Measurements from ENCODE around the gene ATF6. TPM values are rescaled to one million over a fixed set of nuclear protein-coding genes. Genes with fewer than 3 reads are reported as not detected.

ATF6 gene
- polyA plus RNA-seq, 2 donors: 2.5 to 6.5 TPM

GRCh38 chr1:161915051-161915503 is 149.0 kb downstream of the ATF6 start:
- Histone ChIP-seq H3K27me3 (ENCODE audit: control insufficient read depth in 1 of 2, insufficient read depth in 2 of 2, low read length in 2 of 2) (no peaks in the 10 kb centered on the region), H3K27ac (ENCODE audit: low read depth in 2 of 2, low read length in 1 of 2) (no peak overlapping the region), H3K4me1 (ENCODE audit: control insufficient read depth in 2 of 2, insufficient read depth in 2 of 2, low read length in 1 of 2) (no peaks in the 10 kb centered on the region), H3K36me3 (ENCODE audit: control insufficient read depth in 2 of 2, insufficient read depth in 2 of 2, low read length in 1 of 2) (peaks cover 2 to 3% of the 10 kb centered on the region in 2 donors), H3K9me3 (ENCODE audit: control insufficient read depth in 2 of 2, insufficient read depth in 1 of 2, low read depth in 1 of 2, low read length in 1 of 2) (no peaks in the 10 kb centered on the region), H3K4me3 (ENCODE audit: low read depth in 1 of 2, low read length in 2 of 2) (no peak overlapping the region)
- 82 to 90% methylated on average over 1 of the region's 1 CpG for WGBS, 2 donors

- Histone ChIP-seq H3K27me3 (ENCODE audit: control insufficient read depth in 1 of 2, insufficient read depth in 2 of 2, low read length in 2 of 2) (no peaks in the 10 kb centered on the region), H3K27ac (ENCODE audit: low read depth in 2 of 2, low read length in 1 of 2) (no peak overlapping the region), H3K4me1 (ENCODE audit: control insufficient read depth in 2 of 2, insufficient read depth in 2 of 2, low read length in 1 of 2) (no peaks in the 10 kb centered on the region), H3K4me3 (ENCODE audit: low read depth in 1 of 2, low read length in 2 of 2) (no peak overlapping the region), H3K36me3 (ENCODE audit: control insufficient read depth in 2 of 2, insufficient read depth in 2 of 2, low read length in 1 of 2) (peaks cover 2 to 3% of the 10 kb centered on the region in 2 donors), H3K9me3 (ENCODE audit: control insufficient read depth in 2 of 2, insufficient read depth in 1 of 2, low read depth in 1 of 2, low read length in 1 of 2) (no peaks in the 10 kb centered on the region)
- 83 to 92% methylated on average over 2 of the region's 2 CpGs for whole genome bisulfite sequencing, 2 donors
Measured at GRCh38 chr1:161915978-161916377, 149.9 kb downstream of the ATF6 start.

- Histone ChIP-seq H3K4me3 (ENCODE audit: low read depth in 1 of 2, low read length in 2 of 2) (no peak overlapping the region), H3K27me3 (ENCODE audit: control insufficient read depth in 1 of 2, insufficient read depth in 2 of 2, low read length in 2 of 2) (no peaks in the 10 kb centered on the region), H3K36me3 (ENCODE audit: control insufficient read depth in 2 of 2, insufficient read depth in 2 of 2, low read length in 1 of 2) (peaks cover 2% of the 10 kb centered on the region in 2 donors), H3K4me1 (ENCODE audit: control insufficient read depth in 2 of 2, insufficient read depth in 2 of 2, low read length in 1 of 2) (no peaks in the 10 kb centered on the region), H3K9me3 (ENCODE audit: control insufficient read depth in 2 of 2, insufficient read depth in 1 of 2, low read depth in 1 of 2, low read length in 1 of 2) (no peaks in the 10 kb centered on the region), H3K27ac (ENCODE audit: low read depth in 2 of 2, low read length in 1 of 2) (no peak overlapping the region)
Measured at GRCh38 chr1:161919229-161919628, 153.1 kb downstream of the ATF6 start.

GRCh38 chr1:161921491-161921890 is 155.4 kb downstream of the ATF6 start:
- no peak overlapping the region for H3K4me3 ChIP-seq (ENCODE audit: low read depth in 1 of 2, low read length in 2 of 2)
- no peak overlapping the region for H3K27ac ChIP-seq (ENCODE audit: low read depth in 2 of 2, low read length in 1 of 2)
- H3K27me3 ChIP-seq (ENCODE audit: control insufficient read depth in 1 of 2, insufficient read depth in 2 of 2, low read length in 2 of 2): no peaks in the 10 kb centered on the region
- H3K36me3 ChIP-seq (ENCODE audit: control insufficient read depth in 2 of 2, insufficient read depth in 2 of 2, low read length in 1 of 2): no peaks in the 10 kb centered on the region
- WGBS, 2 donors: 100% methylated on average over 1 of the region's 1 CpG
- H3K4me1 ChIP-seq (ENCODE audit: control insufficient read depth in 2 of 2, insufficient read depth in 2 of 2, low read length in 1 of 2): no peaks in the 10 kb centered on the region
- H3K9me3 ChIP-seq (ENCODE audit: control insufficient read depth in 2 of 2, insufficient read depth in 1 of 2, low read depth in 1 of 2, low read length in 1 of 2): no peaks in the 10 kb centered on the region

- Histone ChIP-seq H3K27me3 (ENCODE audit: control insufficient read depth in 1 of 2, insufficient read depth in 2 of 2, low read length in 2 of 2) (no peaks in the 10 kb centered on the region), H3K9me3 (ENCODE audit: control insufficient read depth in 2 of 2, insufficient read depth in 1 of 2, low read depth in 1 of 2, low read length in 1 of 2) (no peaks in the 10 kb centered on the region), H3K4me3 (ENCODE audit: low read depth in 1 of 2, low read length in 2 of 2) (no peak overlapping the region), H3K4me1 (ENCODE audit: control insufficient read depth in 2 of 2, insufficient read depth in 2 of 2, low read length in 1 of 2) (no peaks in the 10 kb centered on the region), H3K27ac (ENCODE audit: low read depth in 2 of 2, low read length in 1 of 2) (no peak overlapping the region), H3K36me3 (ENCODE audit: control insufficient read depth in 2 of 2, insufficient read depth in 2 of 2, low read length in 1 of 2) (no peaks in the 10 kb centered on the region)
- WGBS, 2 donors: 48 to 73% methylated on average over 1 of the region's 1 CpG
Measured at GRCh38 chr1:161921990-161922389, 155.9 kb downstream of the ATF6 start.

GRCh38 chr1:161928056-161928455 is 161.9 kb downstream of the ATF6 start:
- no peaks in the 10 kb centered on the region for H3K27me3 ChIP-seq (ENCODE audit: control insufficient read depth in 1 of 2, insufficient read depth in 2 of 2, low read length in 2 of 2)
- no peaks in the 10 kb centered on the region for H3K4me1 ChIP-seq (ENCODE audit: control insufficient read depth in 2 of 2, insufficient read depth in 2 of 2, low read length in 1 of 2)
- WGBS, 2 donors: 74 to 89% methylated on average over 2 of the region's 2 CpGs
- H3K9me3 ChIP-seq (ENCODE audit: control insufficient read depth in 2 of 2, insufficient read depth in 1 of 2, low read depth in 1 of 2, low read length in 1 of 2): no peaks in the 10 kb centered on the region
- H3K36me3 ChIP-seq (ENCODE audit: control insufficient read depth in 2 of 2, insufficient read depth in 2 of 2, low read length in 1 of 2): no peaks in the 10 kb centered on the region
- no peak overlapping the region for H3K4me3 ChIP-seq (ENCODE audit: low read depth in 1 of 2, low read length in 2 of 2)
- H3K27ac ChIP-seq (ENCODE audit: low read depth in 2 of 2, low read length in 1 of 2): no peak overlapping the region

- H3K9me3 ChIP-seq (ENCODE audit: control insufficient read depth in 2 of 2, insufficient read depth in 1 of 2, low read depth in 1 of 2, low read length in 1 of 2): no peaks in the 10 kb centered on the region
- no peaks in the 10 kb centered on the region for H3K27me3 ChIP-seq (ENCODE audit: control insufficient read depth in 1 of 2, insufficient read depth in 2 of 2, low read length in 2 of 2)
- 94 to 97% methylated on average over 1 of the region's 1 CpG for WGBS, 2 donors
- H3K36me3 ChIP-seq (ENCODE audit: control insufficient read depth in 2 of 2, insufficient read depth in 2 of 2, low read length in 1 of 2): no peaks in the 10 kb centered on the region
- H3K4me3 ChIP-seq (ENCODE audit: low read depth in 1 of 2, low read length in 2 of 2): no peak overlapping the region
- H3K27ac ChIP-seq (ENCODE audit: low read depth in 2 of 2, low read length in 1 of 2): no peak overlapping the region
- H3K4me1 ChIP-seq (ENCODE audit: control insufficient read depth in 2 of 2, insufficient read depth in 2 of 2, low read length in 1 of 2): no peaks in the 10 kb centered on the region
Measured at GRCh38 chr1:161929137-161929536, 163.0 kb downstream of the ATF6 start.

- Histone ChIP-seq H3K4me1 (ENCODE audit: control insufficient read depth in 2 of 2, insufficient read depth in 2 of 2, low read length in 1 of 2) (no peaks in the 10 kb centered on the region), H3K9me3 (ENCODE audit: control insufficient read depth in 2 of 2, insufficient read depth in 1 of 2, low read depth in 1 of 2, low read length in 1 of 2) (no peaks in the 10 kb centered on the region), H3K27ac (ENCODE audit: low read depth in 2 of 2, low read length in 1 of 2) (no peak overlapping the region), H3K27me3 (ENCODE audit: control insufficient read depth in 1 of 2, insufficient read depth in 2 of 2, low read length in 2 of 2) (no peaks in the 10 kb centered on the region), H3K36me3 (ENCODE audit: control insufficient read depth in 2 of 2, insufficient read depth in 2 of 2, low read length in 1 of 2) (no peaks in the 10 kb centered on the region), H3K4me3 (ENCODE audit: low read depth in 1 of 2, low read length in 2 of 2) (no peak overlapping the region)
- 65 to 80% methylated on average over 1 of the region's 1 CpG for WGBS, 2 donors
Measured at GRCh38 chr1:161930064-161930463, 163.9 kb downstream of the ATF6 start.

GRCh38 chr1:161932668-161933067 is 166.5 kb downstream of the ATF6 start:
- Histone ChIP-seq H3K4me1 (ENCODE audit: control insufficient read depth in 2 of 2, insufficient read depth in 2 of 2, low read length in 1 of 2) (no peaks in the 10 kb centered on the region), H3K27me3 (ENCODE audit: control insufficient read depth in 1 of 2, insufficient read depth in 2 of 2, low read length in 2 of 2) (no peaks in the 10 kb centered on the region), H3K9me3 (ENCODE audit: control insufficient read depth in 2 of 2, insufficient read depth in 1 of 2, low read depth in 1 of 2, low read length in 1 of 2) (no peaks in the 10 kb centered on the region), H3K4me3 (ENCODE audit: low read depth in 1 of 2, low read length in 2 of 2) (no peak overlapping the region), H3K27ac (ENCODE audit: low read depth in 2 of 2, low read length in 1 of 2) (no peak overlapping the region), H3K36me3 (ENCODE audit: control insufficient read depth in 2 of 2, insufficient read depth in 2 of 2, low read length in 1 of 2) (no peaks in the 10 kb centered on the region)
- WGBS, 2 donors: 76 to 77% methylated on average over 2 of the region's 2 CpGs

GRCh38 chr1:161933592-161934588 is 167.8 kb downstream of the ATF6 start:
- no peak overlapping the region for H3K4me3 ChIP-seq (ENCODE audit: low read depth in 1 of 2, low read length in 2 of 2)
- H3K27me3 ChIP-seq (ENCODE audit: control insufficient read depth in 1 of 2, insufficient read depth in 2 of 2, low read length in 2 of 2): no peaks in the 10 kb centered on the region
- WGBS, 2 donors: 72 to 78% methylated on average over 6 of the region's 6 CpGs
- H3K27ac ChIP-seq (ENCODE audit: low read depth in 2 of 2, low read length in 1 of 2): no peak overlapping the region
- H3K4me1 ChIP-seq (ENCODE audit: control insufficient read depth in 2 of 2, insufficient read depth in 2 of 2, low read length in 1 of 2): no peaks in the 10 kb centered on the region
- H3K9me3 ChIP-seq (ENCODE audit: control insufficient read depth in 2 of 2, insufficient read depth in 1 of 2, low read depth in 1 of 2, low read length in 1 of 2): no peaks in the 10 kb centered on the region
- peaks cover 0 to 3% of the 10 kb centered on the region in 2 donors for H3K36me3 ChIP-seq (ENCODE audit: control insufficient read depth in 2 of 2, insufficient read depth in 2 of 2, low read length in 1 of 2)
